Brain microvascular endothelial cell (primary cell): ENCODE measurements around the gene RTCA.

Source experiments
- DNase-seq: peaks from one replicate; pipeline ENCODE4 v3.0.0-alpha.2; 2020
- H3K27ac ChIP-seq: fragments of 250-450 bp; sonication (Bioruptor Pico); 2 replicates; pipeline ENCODE4 v1.5.1; 2020; ENCODE audit warnings: mild to moderate bottlenecking, moderate library complexity
- H3K27me3 ChIP-seq: fragments of 250-450 bp; sonication (Bioruptor Pico); replicated peaks from 2 replicates; pipeline ENCODE4 v1.5.1; 2020; ENCODE audit warnings: mild to moderate bottlenecking
- H3K36me3 ChIP-seq: fragments of 250-450 bp; sonication (Bioruptor Pico); replicated peaks from 2 replicates; pipeline ENCODE4 v1.5.1; 2020; ENCODE audit warnings: mild to moderate bottlenecking
- H3K4me3 ChIP-seq: 2 replicates; pipeline ENCODE4 v1.5.1; 2011; ENCODE audit warnings: low read depth, mild to moderate bottlenecking, control low read depth, low read length, moderate library complexity
- CTCF ChIP-seq: IDR thresholded peaks from 2 replicates; pipeline ENCODE4 v1.5.1; 2011; ENCODE audit warnings: low read depth, mild to moderate bottlenecking, moderate library complexity, low read length, control low read depth, inconsistent platforms; ENCODE audit errors: missing control alignments
- in situ Hi-C: cut with HindIII; loops from 2 replicates; pipeline ENCODE4 v1.10.0; 2017; ENCODE audit warnings: low sequenced_read_pairs, low pct_ligation_motif_present

The RTCA gene

DNA sequence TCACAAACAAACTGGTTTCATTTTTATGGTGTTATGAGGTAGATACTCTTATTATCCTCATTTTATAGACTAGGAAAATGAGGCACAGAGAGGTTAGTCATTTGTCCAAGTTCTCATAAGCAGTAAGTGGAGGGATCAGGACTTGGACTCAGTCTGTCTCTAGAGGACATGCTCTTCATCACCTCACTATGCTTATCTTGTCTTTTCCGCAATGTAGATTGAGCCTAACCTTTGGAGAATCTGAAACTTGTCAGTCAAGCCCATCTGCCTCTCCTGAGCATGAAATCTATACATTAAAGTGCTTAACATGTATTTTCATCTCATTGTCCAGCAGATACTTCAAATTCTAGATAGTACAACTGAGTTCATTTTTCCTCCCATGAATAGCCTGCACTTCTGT, 74.5 kb downstream of the RTCA start:
- H3K36me3 ChIP-seq = no peaks in the 10 kb centered on the region
- no peak overlapping the region for H3K4me3 ChIP-seq
- H3K27ac ChIP-seq = no peak overlapping the region
- no peak for TF ChIP-seq CTCF
- H3K27me3 ChIP-seq = no peaks in the 10 kb centered on the region
- no peak for DNase-seq
- in situ Hi-C loops = no loop called here

GRCh38 chr1:100342348-100342747, 76.3 kb downstream of the RTCA start:
- Histone ChIP-seq H3K4me3 (no peak overlapping the region), H3K27ac (no peak overlapping the region), H3K36me3 (no peaks in the 10 kb centered on the region), H3K27me3 (no peaks in the 10 kb centered on the region)
- in situ Hi-C loops = no loop called here
- TF ChIP-seq CTCF = no peak
- no peak for DNase-seq
